Tibial artery (tissue), 4 donors: ENCODE data around the gene CHAT.

Source experiments
- DNase-seq, 2 donors: peaks; one replicate each; pipeline ENCODE4 v3.0.0-alpha.2; 2019
- H3K27ac ChIP-seq, 2 donors: fragments of 200-600 bp; sonication (generic) in 1 of 2; 1 replicate in 1 of 2; 2 replicates in 1 of 2; pipeline ENCODE4 v1.5.1; 2018 to 2019; ENCODE audit warnings: mild to moderate bottlenecking in 1 of 2
- H3K27me3 ChIP-seq, 2 donors: fragments of 200-600 bp; sonication (generic) in 1 of 2; one replicate each; pipeline versions ENCODE4 v1.5.1 to v1.6.0; 2016 to 2019
- H3K36me3 ChIP-seq, 3 donors: fragments of 200-600 bp; sonication (generic) in 2 of 3; one replicate each; pipeline ENCODE4 v1.5.1; 2016 to 2019; ENCODE audit warnings: mild to moderate bottlenecking in 2 of 3
- H3K4me1 ChIP-seq, 4 donors: fragments of 200-600 bp; sonication (generic) in 2 of 4; 1 replicate in 3 of 4; 2 replicates in 1 of 4; pipeline ENCODE4 v1.5.1; 2016 to 2019
- H3K4me3 ChIP-seq, 2 donors: fragments of 200-600 bp; sonication (generic) in 1 of 2; 1 replicate in 1 of 2; 2 replicates in 1 of 2; pipeline ENCODE4 v1.5.1; 2018 to 2019; ENCODE audit warnings: mild to moderate bottlenecking in 2 of 2
- H3K9me3 ChIP-seq, 3 donors: fragments of 200-600 bp; sonication (generic) in 1 of 3; one replicate each; pipeline ENCODE4 v1.5.1; 2016 to 2019
- intact Hi-C: fragments of 100-400 bp; cut with DNase I; formaldehyde crosslinking; loops from one replicate; pipeline ENCODE4 v1.15.0; 2023; ENCODE audit warnings: low total_unique reads
- TF ChIP-seq, protein P1 (sequence below), 2 experiments: fragments of 200-600 bp in 1 of 2; fragments of 450-650 bp in 1 of 2; IDR thresholded peaks; one replicate each; pipeline ENCODE4 v1.5.1; 2017 to 2019; ENCODE audit warnings: antibody characterized with exemption in 2 of 2, mild to moderate bottlenecking in 1 of 2, moderate library complexity in 1 of 2

CHAT gene

DNA sequence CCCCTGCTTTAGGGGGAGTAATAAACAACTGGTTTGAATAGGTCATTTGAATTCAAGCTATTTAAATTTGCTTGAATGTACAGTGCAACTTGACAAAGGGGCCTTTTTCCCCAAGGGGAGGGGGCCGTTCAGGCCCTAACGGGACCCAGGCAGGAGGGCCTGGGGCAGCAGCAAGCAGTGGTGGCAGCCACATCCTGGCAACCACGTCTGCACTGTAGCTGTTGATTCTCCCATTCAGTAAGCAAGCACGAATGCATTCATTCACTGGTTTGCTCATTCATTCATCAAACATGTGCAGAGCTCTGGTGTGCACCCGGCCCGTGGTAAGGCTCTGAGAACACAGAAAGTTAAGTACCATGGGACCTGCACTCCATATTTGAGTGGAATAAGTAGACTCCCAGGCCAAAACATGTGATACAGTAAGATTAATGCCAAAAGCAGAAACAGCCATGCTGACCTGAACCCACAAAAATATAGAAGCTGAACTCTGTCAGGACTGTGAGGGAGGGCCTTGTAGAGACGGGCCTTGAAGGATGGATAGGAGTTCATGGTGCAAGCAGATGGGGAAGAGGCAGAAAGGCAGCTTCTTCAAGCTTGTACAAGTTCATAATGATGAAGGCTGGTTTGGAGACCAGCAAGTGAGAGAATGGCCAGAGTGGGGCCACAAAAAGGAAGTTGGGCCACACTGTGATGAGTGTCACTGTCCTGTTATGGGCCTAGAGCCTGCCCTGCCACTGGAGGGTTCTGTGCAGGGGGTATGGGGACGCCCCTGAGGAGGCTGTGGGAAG lies 36.3 kb downstream of the CHAT start:
- peaks cover 0 to 29% of the 10 kb centered on the region in 2 donors for H3K27me3 ChIP-seq
- TF ChIP-seq, protein P1, sequence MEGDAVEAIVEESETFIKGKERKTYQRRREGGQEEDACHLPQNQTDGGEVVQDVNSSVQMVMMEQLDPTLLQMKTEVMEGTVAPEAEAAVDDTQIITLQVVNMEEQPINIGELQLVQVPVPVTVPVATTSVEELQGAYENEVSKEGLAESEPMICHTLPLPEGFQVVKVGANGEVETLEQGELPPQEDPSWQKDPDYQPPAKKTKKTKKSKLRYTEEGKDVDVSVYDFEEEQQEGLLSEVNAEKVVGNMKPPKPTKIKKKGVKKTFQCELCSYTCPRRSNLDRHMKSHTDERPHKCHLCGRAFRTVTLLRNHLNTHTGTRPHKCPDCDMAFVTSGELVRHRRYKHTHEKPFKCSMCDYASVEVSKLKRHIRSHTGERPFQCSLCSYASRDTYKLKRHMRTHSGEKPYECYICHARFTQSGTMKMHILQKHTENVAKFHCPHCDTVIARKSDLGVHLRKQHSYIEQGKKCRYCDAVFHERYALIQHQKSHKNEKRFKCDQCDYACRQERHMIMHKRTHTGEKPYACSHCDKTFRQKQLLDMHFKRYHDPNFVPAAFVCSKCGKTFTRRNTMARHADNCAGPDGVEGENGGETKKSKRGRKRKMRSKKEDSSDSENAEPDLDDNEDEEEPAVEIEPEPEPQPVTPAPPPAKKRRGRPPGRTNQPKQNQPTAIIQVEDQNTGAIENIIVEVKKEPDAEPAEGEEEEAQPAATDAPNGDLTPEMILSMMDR (IDR thresholded peaks at IDR 0.05), result no peak
- H3K9me3 ChIP-seq, result no peaks in the 10 kb centered on the region
- no peaks in the 10 kb centered on the region for H3K36me3 ChIP-seq
- intact Hi-C loops, result no loop called here
- no peaks in the 10 kb centered on the region for H3K4me1 ChIP-seq
- H3K4me3 ChIP-seq, result no peak overlapping the region
- DNase-seq, result no peak
- H3K27ac ChIP-seq, result no peak overlapping the region

DNA sequence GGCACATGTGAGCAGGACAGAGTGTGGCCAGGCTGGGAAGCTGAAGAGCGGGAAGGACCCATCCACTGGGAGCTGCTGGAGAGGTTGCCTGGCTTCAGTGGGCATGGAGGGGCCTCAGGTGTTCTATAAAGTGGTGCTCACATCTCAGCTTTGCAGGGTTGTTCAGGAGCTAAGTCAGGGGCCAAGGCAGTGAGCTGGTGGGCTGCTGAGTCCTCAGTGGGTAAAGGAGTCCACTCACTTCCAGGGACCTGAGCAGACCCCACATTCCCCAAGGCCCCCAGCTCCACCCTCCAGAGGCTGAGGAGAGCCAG lies 36.8 kb downstream of the CHAT start:
- no peak for DNase-seq
- intact Hi-C loops, result no loop called here

GRCh38 chr10:49651039-49651835 lies 37.4 kb downstream of the CHAT start:
- Histone ChIP-seq H3K36me3 (no peaks in the 10 kb centered on the region), H3K4me1 (no peaks in the 10 kb centered on the region), H3K27ac (no peak overlapping the region), H3K27me3 (peaks cover 0 to 27% of the 10 kb centered on the region in 2 donors), H3K9me3 (no peaks in the 10 kb centered on the region), H3K4me3 (no peak overlapping the region)
- TF ChIP-seq, protein P1 (IDR thresholded peaks at IDR 0.05), result no peak
- intact Hi-C loops, result no loop called here
- no peak for DNase-seq

More for the DNA sequence above, 36.8 kb downstream of the CHAT start:
- Histone ChIP-seq H3K9me3 (no peaks in the 10 kb centered on the region), H3K4me1 (no peaks in the 10 kb centered on the region), H3K36me3 (no peaks in the 10 kb centered on the region), H3K27me3 (peaks cover 0 to 30% of the 10 kb centered on the region in 2 donors), H3K4me3 (no peak overlapping the region), H3K27ac (no peak overlapping the region)
- TF ChIP-seq, protein P1 (IDR thresholded peaks at IDR 0.05), result no peak

- Histone ChIP-seq H3K9me3 (no peaks in the 10 kb centered on the region), H3K4me3 (no peak overlapping the region), H3K27me3 (peaks cover 0 to 23% of the 10 kb centered on the region in 2 donors), H3K4me1 (no peaks in the 10 kb centered on the region), H3K36me3 (no peaks in the 10 kb centered on the region), H3K27ac (no peak overlapping the region)
- TF ChIP-seq, protein P1 (IDR thresholded peaks at IDR 0.05), result no peak
- intact Hi-C loops, result no loop called here
- DNase-seq, result no peak
These were observed 38.1 kb downstream of the CHAT start for GRCh38 chr10:49651917-49652316.

DNA sequence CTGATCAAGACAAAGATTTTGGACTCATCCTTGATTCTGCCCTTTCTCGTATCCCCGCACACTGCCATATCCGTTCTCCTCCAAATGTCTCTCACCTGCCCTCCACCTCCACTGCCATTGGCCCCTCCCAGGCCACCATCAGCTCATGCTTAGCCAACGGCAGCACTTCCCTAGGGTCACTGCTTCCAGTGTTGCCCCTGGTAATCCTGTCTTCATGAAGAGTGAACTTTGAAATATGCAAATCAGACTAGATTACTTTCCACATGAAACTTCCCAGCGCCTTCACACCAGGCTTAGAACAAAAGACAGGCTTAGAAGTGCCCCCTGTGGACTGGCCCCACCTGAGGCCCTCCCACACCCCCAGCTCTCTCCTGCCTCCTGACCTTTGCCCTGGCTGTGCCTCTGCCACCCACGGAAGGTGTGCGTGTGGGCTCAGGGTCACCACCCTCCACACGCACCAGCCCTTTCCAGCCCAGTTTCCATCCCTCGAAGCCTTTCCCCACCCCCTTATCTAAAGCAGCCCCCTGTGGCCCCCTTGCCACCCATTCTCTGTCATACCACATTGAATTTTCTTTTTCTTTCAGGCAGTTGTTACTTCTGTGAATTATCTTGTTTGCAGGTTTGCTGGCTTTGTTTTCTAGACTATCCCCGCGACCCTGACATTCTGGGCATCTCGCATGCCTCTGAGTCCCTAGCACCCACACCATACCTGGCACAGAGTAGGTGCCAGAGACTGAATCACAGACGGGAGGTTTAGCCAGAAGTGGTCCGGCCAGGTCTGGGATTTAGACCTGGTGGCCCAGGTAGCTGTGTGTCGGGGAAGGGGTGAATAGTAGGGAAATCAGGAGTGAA lies 38.8 kb downstream of the CHAT start:
- Histone ChIP-seq H3K4me3 (no peak overlapping the region), H3K27me3 (peaks cover 0 to 23% of the 10 kb centered on the region in 2 donors), H3K4me1 (no peaks in the 10 kb centered on the region), H3K36me3 (no peaks in the 10 kb centered on the region), H3K27ac (no peak overlapping the region), H3K9me3 (peaks cover 0 to 2% (median 0%) of the 10 kb centered on the region in 3 donors)
- TF ChIP-seq, protein P1 (IDR thresholded peaks at IDR 0.05), result no peak
- intact Hi-C loops, result no loop called here
- no peak for DNase-seq
